Measurements from ENCODE around the gene POLR2E. TPM values are rescaled to one million over a fixed set of nuclear protein-coding genes. Genes with fewer than 3 reads are reported as not detected.
A peak's percentile ranks its signal among the peaks of the same experiment; 100 is the strongest.

POLR2E gene
- total and polyA plus RNA-seq, 9 of the 15 experiments (the other 6 are each of a cell fraction or from before 2014, with no cell fraction given) = 3.4 to 413 (median 244) TPM

GRCh38 chr19:1064661-1065605, 30.2 kb downstream of the POLR2E start (continued):
- TF ChIP-seq, protein P1, sequence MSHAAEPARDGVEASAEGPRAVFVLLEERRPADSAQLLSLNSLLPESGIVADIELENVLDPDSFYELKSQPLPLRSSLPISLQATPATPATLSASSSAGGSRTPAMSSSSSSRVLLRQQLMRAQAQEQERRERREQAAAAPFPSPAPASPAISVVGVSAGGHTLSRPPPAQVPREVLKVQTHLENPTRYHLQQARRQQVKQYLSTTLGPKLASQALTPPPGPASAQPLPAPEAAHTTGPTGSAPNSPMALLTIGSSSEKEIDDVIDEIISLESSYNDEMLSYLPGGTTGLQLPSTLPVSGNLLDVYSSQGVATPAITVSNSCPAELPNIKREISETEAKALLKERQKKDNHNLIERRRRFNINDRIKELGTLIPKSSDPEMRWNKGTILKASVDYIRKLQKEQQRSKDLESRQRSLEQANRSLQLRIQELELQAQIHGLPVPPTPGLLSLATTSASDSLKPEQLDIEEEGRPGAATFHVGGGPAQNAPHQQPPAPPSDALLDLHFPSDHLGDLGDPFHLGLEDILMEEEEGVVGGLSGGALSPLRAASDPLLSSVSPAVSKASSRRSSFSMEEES (CRISPR knock-in tag; IDR thresholded peaks at IDR 0.05) = no peak
- no peak for TF ChIP-seq TEAD1 (CRISPR knock-in tag; IDR thresholded peaks at IDR 0.05)
- TF ChIP-seq HDAC1 (IDR thresholded peaks at IDR 0.05) = peak in 1 of 2 experiments; percentile 36; a peak in 1 of 4 replicates
- no peak for TF ChIP-seq TAF9B (IDR thresholded peaks at IDR 0.05; ENCODE audit: partially characterized antibody)
- TF ChIP-seq TRIM24 (IDR thresholded peaks at IDR 0.05) = no peak
- no peak for TF ChIP-seq ZNF583 (CRISPR knock-in tag; IDR thresholded peaks at IDR 0.05)
- TF ChIP-seq MYBL2 (IDR thresholded peaks at IDR 0.05; ENCODE audit: low read depth) = no peak
- no peak for TF ChIP-seq MYBL2 (CRISPR knock-in tag; IDR thresholded peaks at IDR 0.05; ENCODE audit: borderline replicate concordance)
- no peak for TF ChIP-seq ID3 (CRISPR knock-in tag; IDR thresholded peaks at IDR 0.05)
- no peak for TF ChIP-seq ID3 (tag; IDR thresholded peaks at IDR 0.05)
- 0 out of 2 replicates have a peak, but pooled peaks have one; percentile 41 for TF ChIP-seq SAFB (IDR thresholded peaks at IDR 0.05; ENCODE audit: borderline replicate concordance, low read depth, low read length)
- TF ChIP-seq, protein P2, sequence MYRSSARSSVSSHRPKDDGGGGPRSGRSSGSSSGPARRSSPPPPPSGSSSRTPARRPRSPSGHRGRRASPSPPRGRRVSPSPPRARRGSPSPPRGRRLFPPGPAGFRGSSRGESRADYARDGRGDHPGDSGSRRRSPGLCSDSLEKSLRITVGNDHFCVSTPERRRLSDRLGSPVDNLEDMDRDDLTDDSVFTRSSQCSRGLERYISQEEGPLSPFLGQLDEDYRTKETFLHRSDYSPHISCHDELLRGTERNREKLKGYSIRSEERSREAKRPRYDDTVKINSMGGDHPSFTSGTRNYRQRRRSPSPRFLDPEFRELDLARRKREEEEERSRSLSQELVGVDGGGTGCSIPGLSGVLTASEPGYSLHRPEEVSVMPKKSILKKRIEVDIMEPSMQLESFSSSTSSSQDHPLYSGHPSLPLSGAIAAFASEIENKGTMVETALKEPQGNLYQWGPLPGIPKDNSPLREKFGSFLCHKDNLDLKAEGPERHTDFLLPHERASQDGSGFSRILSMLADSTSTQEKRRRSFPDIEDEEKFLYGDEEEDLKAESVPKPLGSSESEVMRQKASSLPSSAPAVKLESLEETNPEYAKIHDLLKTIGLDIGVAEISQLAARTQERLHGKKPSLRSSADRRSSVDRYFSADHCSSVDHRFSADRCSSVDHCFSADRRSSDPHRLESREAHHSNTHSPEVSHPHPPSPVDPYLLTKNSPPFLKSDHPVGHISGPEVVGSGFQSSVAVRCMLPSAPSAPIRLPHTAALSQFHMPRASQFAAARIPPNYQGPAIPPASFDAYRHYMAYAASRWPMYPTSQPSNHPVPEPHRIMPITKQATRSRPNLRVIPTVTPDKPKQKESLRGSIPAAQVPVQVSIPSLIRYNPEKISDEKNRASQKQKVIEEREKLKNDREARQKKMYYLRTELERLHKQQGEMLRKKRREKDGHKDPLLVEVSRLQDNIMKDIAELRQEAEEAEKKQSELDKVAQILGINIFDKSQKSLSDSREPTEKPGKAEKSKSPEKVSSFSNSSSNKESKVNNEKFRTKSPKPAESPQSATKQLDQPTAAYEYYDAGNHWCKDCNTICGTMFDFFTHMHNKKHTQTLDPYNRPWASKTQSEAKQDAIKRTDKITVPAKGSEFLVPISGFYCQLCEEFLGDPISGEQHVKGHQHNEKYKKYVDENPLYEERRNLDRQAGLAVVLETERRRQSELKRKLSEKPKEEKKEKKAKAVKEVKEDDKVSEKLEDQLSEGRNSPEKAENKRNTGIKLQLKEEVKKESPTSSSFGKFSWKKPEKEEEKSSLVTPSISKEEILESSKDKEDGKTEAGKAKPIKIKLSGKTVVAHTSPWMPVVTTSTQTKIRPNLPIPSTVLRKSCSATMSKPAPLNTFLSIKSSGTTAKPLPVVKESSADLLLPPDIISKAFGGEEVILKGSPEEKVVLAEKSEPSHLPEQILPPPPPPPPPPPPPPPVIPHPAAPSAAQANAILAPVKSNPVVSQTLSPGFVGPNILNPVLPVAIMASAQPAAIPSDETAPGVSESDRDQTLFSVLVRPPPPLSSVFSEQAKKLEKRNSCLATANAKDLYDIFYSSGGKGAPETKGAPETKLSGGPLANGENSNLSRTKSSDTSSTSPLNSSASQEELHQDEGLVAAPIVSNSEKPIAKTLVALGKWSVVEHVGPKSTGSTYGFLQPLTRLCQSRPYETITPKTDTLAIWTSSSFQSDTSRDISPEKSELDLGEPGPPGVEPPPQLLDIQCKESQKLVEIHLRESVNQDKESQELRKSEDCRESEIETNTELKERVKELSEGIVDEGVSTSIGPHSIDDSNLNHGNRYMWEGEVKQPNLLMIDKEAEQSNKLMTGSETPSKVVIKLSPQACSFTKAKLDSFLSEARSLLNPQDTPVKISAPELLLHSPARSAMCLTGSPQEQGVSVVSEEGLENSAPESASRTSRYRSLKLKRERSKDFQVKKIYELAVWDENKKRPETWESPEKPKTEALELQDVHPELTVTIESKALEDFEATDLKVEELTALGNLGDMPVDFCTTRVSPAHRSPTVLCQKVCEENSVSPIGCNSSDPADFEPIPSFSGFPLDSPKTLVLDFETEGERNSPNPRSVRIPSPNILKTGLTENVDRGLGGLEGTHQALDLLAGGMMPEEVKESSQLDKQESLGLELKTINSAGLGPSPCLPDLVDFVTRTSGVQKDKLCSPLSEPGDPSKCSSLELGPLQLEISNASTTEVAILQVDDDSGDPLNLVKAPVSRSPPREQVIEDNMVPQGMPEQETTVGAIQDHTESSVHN (IDR thresholded peaks at IDR 0.05; ENCODE audit: borderline replicate concordance in 1 of 2, low read depth in 1 of 2) = no peak
- TF ChIP-seq RBM14 (IDR thresholded peaks at IDR 0.05; ENCODE audit: borderline replicate concordance, insufficient read depth, low read depth, low read length) = 0 out of 2 replicates have a peak, but pooled peaks have one; percentile 66
- no peak for TF ChIP-seq BACH1 (tag; IDR thresholded peaks at IDR 0.05)

All from K562 (cell line).